EL (cell line): ENCODE measurements around the gene CPA2.
A peak's percentile ranks its signal among the peaks of the same experiment; 100 is the strongest.

Source experiments
- DNase-seq: peaks from one replicate; pipeline ENCODE4 v3.0.0-alpha.2; 2016

The CPA2 gene

DNA sequence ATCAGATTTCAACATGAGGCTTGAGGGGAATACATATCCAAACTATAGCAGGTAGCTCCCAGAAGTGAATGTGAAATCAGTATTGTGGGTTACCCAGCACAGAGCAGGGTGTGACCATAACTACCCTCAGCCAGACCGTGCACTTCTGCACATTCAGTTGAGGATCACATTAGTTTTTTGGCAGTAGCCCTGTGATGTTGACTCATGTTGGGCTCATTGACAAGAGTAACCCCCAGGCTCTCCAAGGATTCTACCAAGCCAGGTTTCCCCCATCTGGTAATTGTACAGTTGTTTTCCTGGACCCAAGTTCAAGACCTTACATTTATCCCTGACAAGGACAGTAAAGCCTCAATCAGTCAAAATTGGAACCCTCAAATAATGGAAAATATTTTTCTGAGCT is 14.6 kb downstream of the CPA2 start:
- peak; percentile 67 for DNase-seq

DNA sequence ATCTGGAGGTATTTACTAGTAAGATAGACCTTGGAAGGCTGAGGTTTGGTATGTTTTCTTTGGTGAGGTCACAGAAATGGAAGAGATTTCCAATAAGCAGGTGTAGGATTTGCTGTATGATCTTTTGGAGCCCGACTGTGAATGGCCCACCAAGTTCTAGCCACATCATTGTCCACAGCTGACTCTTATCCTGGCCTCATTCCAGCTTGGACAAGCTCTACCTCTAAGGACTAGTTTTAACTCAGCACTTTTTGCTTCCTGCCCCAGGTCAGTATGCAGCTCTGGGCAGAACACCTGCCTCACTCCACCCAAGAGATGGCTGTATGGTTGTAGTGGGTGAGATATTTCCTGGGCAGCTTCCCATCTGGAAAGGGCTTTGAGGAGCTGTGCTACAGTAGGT is 20.2 kb downstream of the CPA2 start:
- no peak for DNase-seq

DNA sequence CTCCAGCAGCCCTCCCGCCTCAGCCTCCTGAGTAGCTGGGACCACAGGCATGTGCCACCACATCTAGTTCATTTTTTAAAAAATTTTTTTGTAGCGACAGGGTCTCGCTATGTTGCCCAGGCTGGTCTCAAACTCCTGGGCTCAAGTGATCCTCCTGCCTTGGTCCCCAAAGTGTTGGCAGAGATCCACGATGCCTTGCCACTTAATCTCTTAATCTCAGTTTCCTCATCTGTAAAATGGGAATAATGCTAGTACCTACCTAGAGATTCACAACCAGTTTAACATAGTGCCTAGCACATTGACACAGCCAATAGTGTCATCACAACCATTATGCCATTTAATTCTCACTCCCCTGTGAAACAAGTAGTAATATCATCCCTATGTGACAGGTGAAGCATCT is 21.5 kb downstream of the CPA2 start:
- no peak for DNase-seq

DNA sequence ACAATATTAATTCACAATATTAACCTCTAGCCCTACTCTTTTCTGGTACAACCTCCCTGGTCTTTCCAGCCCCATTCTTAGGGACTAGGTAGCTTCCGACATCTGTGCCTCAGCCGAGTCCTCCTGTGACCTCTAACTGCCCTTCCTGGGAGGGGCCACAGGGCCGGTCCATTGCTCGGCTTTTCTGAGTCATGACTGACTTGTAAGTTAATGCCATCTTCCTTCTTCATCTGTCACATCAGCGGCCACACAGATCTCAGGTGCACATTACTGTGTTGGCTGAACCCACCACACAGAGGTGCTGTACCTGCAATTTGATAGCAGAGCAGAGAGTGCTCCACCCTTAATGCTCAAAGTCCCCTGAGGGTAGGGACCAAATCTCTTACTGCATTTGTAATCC is 22.2 kb downstream of the CPA2 start:
- DNase-seq = no peak

DNA sequence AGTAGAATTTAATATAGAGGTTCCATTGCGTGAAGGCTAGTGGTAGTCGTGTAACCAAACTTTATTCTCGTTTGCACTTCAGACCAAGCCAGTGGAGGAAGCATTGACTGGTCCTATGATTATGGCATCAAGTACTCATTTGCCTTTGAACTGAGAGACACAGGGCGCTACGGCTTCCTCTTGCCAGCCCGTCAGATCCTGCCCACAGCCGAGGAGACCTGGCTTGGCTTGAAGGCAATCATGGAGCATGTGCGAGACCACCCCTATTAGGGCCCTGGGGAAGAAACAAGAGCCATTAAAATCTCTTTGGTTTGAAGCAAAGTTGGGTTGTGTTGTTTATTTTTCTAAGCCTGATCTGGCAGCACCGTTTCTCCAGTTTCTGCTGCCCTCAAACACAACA is 22.8 kb downstream of the CPA2 start:
- DNase-seq = no peak

DNA sequence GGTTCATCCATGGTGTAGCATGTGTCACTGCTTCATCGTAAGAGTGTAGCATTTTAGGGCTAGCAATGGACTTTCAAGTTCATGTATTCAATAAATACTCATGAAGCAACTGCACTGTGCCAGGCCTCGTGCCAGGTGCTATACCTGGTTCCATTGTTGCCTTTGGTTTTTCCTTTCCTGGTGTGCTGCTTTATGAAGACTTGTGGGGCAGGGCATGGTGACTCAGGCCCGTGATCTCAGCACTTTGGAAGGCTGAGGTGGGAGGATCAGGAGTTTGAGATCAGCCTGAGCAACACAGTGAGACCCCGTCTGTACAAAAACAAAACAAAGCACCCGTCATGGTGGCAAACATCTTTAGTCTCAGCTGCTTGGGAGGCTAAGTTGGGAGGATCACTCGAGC is 24.1 kb downstream of the CPA2 start:
- peak; percentile 75 for DNase-seq

DNA sequence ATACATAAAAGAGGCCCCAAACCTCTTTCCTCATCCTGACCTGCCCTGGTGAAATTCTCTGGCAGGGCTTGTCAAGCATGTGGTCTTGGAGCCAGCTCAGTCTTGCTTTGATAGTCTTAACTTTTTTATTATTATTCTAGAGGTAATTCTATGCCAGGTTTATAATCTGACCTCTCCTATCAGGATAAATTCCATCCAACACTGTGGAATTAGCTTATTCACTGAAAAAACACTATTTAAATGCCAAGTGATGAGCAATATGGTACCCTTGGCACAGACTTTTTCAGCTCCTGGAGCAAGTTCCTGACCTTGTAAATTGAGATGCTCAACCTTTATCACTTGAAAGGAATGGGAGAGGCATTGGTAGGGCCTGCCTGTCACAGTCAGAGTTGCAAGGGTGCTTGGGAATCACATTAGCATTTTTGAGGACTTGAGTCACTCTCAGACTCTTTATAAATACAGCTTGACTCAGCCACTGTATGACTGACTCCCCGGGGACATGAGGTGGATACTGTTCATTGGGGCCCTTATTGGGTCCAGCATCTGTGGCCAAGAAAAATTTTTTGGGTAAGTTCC is 26.1 kb downstream of the CPA2 start, which contains the start of gene CPA4:
Gene CPA4 (plus strand): TSS at position 480 of the 576 bp plus-strand sequence. CDS start 20 bp downstream, at position 500.
- peak; percentile 98 for DNase-seq

DNA sequence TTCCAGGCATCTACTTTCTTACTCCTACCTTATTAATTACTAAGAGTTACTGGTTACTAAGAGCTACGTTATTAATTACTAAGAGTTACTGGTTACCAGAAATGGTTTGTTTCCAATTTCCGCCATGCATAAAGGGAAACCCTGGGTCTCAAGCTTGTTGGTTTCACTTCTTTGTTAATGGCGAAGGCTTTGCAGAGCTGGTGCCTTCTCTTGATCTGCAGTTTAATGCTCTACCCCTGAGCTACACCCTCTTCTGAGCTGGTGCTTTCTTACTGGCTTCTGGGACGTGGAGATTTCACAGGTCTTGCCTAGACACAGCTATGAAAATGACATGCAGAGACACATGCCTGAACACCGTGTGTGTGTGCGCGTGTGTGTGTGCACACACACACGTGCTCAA is 26.9 kb downstream of the CPA2 start:
- no peak for DNase-seq

DNA sequence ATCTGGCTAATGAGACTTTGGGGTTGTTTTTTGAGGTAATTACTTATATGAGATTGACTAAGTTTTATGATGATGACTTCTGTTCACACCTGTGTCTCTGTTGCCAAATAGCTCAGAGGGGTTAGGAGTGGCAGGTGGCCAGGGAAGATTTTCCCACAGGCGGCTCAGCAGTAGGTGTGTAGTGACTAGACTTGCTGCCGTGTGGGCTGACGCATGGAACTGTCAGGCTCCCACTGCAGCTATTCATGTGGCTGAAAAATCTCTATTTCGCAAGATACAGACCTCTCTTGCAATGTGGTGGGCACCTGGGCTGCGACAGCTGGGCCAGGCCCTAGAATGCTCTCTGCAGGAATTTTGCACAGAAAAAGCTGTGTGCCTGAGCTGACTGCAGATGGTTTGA is 27.7 kb downstream of the CPA2 start:
- peak; percentile 23 for DNase-seq

DNA sequence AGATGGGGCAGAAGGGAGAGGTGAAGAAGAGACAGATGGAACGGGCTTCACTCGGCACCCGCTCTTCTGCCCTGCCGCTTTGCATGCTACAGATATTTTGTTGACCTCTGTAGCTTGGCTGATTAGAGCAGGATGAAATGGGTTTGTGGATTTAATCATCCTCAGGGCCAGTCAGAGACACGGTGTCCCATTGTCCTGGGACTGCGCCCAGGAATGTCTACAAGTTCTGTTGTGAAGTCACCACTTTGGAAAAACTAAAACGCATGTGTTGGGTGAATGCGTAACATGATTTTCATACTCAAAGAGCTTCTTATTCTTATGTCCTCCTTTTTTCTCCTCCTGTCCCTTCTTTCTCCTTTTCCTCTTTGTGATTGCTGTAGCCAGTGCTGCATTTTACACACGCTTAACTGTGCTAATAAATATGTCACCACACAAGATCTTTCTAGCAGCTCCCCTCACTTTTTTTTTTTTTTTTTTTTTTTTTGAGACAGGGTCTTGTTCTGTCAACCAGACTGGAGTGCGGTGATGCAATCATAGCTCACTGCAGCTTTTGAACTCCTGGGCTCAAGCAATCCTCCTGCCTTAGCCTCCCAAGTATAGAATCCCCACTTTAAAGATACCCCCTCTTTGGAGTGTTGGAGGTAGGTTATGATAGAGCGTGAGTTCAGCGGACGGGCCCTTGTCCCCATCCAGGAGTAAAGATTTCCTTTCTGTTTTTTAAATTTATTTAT is 29.7 kb downstream of the CPA2 start:
- no peak for DNase-seq

DNA sequence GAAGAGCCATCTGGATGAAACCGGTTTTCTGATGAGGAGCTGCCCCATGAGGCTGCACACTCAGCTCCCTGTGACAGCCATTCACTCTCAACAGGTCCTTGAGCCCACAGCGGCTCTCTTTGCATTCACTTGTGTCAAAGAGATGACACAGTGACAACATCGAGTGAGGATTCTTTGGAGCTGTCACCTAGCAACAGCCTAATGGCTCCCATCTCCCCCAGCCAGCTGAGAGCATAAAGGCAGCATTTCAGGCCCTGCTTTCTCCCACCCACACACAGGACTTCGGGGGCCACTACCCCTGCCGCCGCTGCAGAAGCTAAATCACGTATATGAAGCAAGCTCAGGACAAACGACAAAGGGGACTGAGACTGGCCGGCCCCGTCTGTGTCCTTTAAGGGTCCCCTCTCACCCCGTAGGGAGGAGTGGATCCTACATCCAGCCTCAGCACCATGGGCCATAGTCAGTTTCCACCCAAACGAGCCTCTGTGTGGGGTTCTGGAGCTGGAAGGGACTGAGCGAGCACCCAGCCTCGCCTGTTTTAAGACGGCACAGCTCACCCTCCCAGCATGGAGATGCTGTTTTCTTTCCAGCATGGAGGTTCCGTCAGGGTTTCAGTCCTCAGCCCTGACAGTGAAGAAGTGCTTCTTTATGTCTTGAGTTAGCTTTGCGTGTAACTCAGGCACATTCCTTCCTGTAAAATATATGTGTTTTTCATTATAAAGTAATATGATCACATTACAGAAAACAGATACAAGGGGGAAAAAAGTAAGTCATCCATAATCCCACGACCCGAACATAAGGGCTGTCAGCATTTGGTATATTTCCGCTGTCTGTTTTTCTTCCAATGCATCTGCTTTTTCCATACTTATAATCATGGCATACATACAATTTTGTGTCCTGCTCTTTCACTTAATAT is 31.2 kb downstream of the CPA2 start:
- DNase-seq = no peak

DNA sequence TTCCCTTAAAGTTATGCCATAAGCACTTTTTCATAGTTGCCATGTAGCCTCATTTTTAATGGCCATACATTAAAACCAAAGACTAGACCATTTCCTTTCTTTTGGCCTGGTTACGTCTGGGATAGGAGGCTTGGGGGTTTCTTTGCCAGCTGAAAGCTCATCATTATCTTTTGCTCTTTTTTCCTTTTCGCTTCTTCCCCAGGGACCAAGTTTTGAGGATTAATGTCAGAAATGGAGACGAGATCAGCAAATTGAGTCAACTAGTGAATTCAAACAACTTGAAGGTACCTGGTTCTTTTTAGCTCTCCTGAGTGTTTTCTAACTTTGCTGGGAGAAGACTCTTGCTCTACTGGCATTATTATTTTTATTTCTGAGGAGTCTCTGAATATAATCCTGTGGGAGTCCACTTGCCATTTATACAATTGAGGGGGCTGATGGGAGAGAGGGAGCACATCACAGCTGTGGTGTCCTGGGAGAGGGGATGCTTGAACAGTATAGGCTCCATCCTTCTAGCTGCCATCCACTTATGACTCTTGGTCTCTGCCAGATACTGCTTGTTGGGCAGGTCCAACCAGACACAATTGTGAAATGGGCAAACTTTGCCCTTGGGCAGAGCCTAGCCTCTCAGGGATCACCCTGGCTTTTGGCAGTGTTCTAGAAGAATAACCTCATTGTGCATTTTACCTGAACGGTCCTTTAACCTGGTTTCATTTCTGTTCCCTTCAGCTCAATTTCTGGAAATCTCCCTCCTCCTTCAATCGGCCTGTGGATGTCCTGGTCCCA is 32.1 kb downstream of the CPA2 start:
- no peak for DNase-seq

DNA sequence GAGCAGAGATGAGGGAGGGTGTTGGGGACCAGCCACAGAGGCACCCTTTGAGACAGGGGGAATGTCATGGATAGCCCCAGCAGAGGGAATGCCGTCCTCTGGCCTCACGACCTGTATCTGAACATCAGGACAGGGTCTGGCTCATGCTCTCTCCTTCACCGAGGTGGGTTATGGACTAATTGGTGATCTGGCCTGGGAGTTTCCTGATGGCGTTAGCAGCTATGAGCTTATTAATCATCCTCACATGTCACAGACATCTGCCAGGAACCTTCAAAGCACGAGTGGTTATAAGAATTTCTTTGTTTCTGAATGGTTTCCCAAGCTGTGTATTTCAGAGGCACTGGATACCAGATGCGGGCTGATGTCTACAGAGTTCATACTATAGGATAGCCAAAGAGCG is 33.2 kb downstream of the CPA2 start:
- DNase-seq = no peak

DNA sequence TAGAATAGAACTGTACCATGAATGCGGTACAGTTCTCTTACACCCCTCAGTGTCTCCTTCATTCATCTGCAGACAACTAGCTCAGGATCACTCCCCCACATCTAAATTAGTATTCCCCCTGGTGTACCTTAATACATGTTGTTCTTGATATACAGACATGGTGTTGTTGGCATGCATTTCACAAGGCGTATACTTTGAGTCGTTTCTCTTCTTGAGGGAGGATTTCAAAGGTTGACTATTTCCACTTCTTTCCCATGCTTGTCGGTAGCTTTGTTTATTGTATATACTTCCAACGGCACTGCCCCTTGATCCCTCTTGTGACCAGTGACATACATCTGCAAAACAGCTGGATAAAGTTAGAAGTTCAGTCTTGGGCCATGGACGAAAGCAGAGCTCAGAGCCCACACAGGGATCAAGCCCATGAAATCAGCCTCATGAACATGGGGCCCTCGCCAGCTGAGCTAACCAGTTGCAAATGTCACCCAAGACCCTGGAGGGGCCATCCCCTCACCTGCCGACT is 34.9 kb downstream of the CPA2 start:
- no peak for DNase-seq

DNA sequence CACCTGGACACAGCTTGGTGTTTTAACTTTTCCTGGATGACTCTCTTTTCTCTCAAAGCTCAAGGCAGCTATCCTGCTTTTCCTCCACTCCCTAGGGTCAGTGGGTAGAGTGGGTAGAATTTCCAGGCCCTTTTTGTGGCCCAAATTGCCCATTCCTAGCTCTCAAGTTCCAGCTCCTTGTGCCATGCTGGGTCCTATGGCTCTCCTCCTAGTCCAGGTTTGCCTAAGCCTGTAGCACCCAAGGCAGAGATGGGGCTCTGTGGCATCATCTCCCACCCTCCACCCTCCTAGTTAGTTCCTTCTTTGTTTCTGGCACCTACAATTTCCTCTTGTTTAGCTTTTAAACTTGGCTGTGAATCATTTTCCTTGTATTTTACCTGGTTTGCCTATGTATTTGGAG is 36.0 kb downstream of the CPA2 start:
- DNase-seq = no peak

DNA sequence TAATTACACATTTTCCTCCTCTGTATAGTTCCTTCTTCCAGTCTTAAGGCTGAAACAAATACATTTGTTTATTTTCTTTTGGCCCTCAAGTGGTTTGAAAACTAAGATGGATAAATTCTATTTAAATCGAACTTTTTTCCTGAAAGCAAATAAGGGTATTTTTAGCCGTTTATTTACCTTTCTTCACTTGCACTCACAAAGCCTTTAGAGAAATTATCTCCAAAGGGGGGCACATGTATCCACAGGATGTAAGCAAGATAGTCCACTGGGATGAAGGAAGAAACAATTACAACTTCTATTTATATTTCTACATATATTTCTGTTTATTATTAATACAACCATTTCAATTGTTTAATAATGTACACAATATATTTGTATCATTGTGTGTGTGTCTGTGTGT is 36.5 kb downstream of the CPA2 start:
- no peak for DNase-seq

DNA sequence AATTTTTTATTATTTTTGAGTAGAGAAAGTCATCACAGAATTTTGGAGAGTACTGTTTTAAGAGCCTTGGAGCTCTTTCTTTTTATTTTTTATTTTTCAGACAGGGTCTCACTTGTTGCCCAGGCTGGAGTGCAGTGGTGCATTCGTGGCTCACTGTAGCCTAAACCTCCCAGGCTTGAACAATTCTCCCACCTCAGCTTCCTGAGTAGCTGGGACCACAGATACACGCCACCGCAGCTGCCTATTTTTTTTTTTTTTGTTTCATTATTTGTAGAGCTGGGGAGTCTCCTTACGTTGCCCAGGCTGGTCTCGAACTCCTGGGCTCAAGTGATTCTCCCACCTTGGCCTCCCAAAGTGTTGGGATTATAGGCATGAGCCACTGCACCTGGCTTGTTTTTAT is 36.9 kb downstream of the CPA2 start:
- no peak for DNase-seq

DNA sequence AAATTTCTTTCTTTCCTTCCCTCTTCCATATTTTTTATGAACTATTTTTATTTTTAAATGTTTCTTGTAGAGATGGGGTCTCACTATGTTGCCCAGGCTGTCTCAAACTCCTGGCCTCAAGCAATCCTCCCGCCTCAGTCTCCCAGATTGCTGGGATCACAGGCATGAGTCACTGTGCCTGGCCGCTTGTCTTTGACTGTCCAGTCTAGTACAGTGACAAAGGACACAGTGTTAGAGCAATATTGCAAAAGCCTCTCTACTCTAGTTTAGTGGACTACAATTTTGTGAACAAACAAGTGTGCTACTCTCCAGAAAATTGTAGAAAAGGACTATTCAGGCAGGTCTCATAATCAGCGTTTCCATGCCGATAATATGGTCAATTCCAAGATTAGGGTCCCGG is 37.3 kb downstream of the CPA2 start:
- DNase-seq = no peak

DNA sequence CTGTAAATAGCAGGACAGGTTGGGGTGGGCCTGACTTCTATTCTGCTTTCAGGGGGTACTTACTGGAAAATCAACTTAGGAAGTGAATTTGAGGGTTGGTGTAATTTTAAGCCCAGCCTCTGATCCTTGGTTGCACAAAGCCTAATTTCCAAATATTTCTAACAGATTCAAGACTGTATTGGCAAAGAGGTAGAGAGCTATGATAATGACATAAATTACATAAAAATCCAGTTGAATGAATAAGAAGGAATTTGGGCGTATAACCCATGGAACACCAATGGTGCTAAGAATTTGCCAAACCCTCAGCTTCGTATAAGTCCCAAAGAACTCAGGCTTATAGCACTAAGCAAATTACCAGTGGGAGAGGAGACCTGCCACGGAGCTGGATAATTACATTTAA is 38.2 kb downstream of the CPA2 start:
- DNase-seq = no peak

DNA sequence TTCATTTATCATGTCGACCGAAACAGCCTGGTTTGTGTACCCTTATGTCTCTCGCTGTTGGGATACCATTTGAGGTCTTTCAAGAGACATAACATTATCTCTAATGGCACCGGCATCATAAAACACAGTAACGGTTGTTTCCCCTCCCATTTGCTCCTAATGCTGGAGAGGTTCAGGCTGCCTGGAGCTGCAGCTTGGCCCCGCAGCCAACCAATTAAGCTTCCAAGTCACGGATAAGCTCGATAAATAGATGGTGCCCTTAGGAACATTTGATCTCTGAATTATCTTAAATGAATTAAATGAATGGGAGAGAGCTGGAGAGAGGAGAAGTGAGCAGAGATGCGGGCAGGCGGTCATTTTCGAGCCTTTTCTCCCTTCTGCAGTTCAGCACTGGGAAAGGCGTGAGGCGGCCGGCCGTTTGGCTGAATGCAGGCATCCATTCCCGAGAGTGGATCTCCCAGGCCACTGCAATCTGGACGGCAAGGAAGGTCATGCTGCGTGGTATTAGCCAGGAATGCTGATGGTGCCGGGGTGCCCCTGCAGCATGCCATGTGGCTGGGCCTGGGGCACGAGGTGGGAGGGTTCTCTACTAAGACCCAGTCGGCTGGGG is 38.9 kb downstream of the CPA2 start:
- no peak for DNase-seq

DNA sequence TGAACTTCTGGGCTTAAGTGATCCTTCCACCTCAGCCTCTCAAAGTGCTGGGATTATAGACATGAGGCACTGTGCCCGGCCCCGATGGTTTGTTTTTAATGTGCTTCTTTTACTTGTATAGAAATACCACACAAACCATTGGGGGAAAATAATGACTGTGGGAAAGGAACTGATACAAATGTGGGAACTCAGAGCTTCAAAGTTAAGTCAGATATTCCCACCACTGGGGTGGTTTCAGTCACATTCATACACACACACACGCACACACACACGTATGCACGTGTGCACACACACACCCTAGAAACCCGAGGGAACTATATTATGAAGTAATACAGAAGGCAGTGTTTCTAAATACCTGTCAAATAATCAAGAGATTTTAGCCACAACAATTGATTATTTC is 43.3 kb downstream of the CPA2 start:
- no peak for DNase-seq

DNA sequence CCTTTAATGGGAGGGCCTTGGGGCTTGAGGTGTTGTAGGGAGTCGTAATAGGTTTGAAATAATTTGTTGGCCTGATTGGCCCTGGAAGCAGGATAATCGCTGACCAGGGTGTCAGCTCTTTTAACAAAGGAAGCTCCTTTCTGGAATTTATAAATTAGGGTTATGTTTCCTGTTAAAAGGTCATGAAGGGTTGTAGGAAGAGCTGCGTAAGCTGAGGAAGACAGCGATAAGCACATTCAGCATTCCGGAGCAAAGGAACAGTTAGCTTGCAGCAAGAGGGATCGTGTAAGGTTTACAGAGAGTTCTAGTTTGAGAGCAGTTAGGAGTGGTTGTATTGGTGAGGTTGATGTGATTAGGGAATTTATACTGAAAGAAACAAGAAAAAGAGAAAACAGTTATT is 47.6 kb downstream of the CPA2 start:
- DNase-seq = no peak
